Activated gamma-delta T cell treated with Interleukin-2 at 50 U/mL for 16 hours (primary cell): Measurements from ENCODE around the gene SIGLEC6.

Source experiments
- DNase-seq: peaks from one replicate; pipeline ENCODE4 v3.0.0-alpha.2; 2020

The SIGLEC6 gene

DNA sequence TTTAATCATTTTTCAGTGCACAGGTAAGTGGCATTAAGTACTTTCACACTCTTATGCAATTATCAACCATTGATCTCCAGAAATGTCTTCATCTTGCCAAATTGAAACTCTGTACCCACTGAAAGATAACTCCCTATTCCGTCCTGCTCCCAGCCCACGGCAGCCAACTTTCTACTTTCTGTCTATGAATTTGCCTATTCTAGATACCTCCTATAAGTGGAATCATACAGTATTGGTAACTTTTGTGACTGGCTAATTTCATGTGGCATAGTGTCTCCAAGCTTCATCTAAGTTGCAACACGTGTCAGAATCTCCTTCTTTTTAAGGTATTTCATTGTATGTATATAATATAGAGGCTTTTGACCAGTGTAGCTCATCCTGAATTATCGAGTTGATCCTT lies 58.9 kb downstream of the SIGLEC6 start:
- DNase-seq, result no peak

DNA sequence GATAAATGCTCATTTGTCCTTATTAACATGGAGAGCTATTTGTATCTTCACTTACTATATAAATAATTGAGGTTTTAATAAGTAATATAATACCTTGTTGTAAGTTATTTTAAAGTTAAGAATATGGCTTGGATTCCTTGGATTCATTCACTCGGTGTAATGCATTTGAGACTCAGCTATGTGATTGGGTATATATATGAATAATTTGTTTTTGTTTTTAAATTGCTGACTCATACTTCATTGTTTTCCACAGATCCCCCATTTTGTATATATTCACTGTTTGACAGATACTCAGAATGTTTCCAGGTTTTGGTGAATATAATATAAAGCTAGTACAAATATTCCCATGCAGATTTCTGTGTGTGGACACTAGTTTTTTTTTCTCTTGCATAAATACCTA lies 59.9 kb downstream of the SIGLEC6 start:
- DNase-seq, result no peak

DNA sequence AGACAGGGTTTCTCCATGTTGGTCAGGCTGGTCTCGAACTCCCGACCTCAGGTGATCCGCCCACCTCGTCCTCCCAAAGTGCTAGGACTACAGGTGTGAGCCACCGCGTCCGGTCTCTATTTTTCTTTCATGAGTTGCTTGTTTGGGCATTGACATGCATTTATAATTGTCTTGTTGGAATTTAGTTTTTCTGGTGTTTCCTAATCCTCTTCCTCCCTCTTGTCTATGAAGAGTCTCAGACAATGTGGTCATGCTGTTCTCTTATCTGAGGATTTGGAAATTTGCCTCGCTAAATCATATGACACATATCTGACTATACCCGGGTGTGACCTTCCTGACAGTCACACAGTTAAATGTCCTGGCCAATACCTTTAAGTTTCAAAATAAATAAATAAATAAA lies 60.5 kb downstream of the SIGLEC6 start:
- DNase-seq, result no peak

DNA sequence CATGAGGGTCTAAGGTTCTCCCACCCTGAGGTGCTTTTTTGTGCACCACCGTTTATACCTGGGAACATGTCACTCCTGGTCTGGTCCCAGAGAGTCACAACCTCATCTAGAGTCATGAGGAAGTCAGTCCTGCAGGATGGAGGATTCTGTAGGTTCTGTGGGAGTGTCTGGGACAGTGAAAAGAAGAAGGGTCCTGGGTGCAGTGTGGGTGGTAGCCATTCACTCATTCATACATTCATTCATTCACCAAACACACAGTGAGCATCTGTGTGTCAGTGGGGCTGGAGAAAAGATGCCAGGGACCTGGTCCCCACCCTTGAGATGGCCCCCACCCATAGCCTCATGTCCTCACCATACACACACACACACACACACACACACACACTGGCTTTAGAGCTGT lies 61.8 kb downstream of the SIGLEC6 start:
- no peak for DNase-seq

DNA sequence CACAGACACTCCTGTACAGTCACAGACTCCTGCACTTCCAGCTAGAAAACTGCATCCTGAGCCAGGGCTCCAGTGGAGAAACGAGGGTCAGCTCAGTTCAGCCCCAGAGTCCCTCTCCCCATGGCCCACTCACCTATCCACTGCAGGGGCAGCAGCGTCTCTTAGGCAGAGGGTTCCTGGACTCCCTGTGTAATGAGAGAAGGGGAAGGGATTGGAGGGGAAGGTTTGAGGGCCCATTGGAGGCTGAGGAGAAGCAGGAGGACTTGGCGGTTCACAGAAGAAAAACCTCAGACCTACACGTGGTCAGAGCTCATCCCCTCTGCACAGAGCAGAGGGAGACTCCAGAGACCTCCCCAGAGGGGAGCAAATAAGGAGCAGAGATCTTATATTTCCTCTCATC lies 62.3 kb downstream of the SIGLEC6 start:
- DNase-seq, result no peak

DNA sequence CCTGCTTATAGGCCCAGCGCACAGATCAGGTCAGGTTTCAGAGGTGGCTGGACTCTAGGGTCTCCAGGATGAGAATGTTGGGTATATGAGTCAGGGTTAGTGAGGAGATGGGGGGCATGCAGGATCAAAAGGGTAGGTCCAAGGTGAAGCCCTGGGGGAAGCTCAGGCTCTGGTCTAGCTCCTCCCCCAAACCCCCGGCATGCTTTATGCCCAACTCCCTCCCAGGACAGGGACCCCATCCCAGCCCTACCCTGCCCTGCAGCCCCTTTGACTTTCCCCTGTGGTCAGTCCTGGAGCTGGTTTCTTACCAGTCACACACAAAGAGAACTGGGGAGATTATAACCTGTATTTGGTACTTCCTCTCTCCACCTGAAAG lies 62.9 kb downstream of the SIGLEC6 start:
- DNase-seq, result no peak

DNA sequence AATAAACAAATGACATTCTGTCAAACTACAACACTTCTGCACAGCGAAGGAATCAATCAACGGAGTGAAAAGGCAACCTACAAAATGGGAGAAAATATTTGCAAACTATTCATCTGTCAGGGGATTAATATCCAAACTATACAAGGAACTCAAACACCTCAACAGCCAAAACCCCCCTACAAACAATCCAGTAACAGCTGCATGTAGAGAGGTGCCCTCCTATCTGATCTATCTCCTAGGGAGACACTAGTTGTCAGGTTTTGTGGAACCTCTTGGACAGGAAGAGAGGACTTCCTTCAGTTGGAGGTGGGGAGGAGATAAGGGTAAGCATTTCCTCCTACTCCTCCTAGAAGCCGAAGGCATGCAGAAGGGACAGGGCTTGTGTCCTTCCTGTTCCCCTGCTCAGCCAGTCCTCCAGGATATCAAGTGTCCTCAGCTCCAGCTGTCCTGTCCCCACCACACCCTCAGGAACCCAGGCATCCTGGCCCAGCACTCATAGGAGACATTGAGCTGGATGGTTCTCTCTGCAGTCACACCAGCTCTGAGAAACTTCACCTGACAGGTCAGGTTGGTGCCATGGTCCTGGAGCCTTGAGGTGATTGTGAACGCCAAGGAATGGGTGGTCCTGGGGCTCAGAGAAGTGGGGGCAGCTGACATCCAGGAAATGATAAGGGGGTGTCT lies 63.5 kb downstream of the SIGLEC6 start:
- no peak for DNase-seq
